DND-41 (cell line): Measurements from ENCODE around the gene MSI2.

ENCODE experiments used
- EZH2 ChIP-seq: IDR thresholded peaks from 3 replicates; pipeline ENCODE4 v1.6.1; 2012; ENCODE audit warnings: borderline replicate concordance, low read depth, mild to moderate bottlenecking, moderate library complexity, low read length, inconsistent platforms; ENCODE audit not compliant: severe bottlenecking
- TF ChIP-seq, protein P1 (sequence below): IDR thresholded peaks from 2 replicates; pipeline ENCODE4 v1.5.1; 2012; ENCODE audit warnings: borderline replicate concordance, low read length, moderate library complexity, mild to moderate bottlenecking; ENCODE audit not compliant: poor library complexity, severe bottlenecking; ENCODE audit errors: extremely low read depth

DNA sequence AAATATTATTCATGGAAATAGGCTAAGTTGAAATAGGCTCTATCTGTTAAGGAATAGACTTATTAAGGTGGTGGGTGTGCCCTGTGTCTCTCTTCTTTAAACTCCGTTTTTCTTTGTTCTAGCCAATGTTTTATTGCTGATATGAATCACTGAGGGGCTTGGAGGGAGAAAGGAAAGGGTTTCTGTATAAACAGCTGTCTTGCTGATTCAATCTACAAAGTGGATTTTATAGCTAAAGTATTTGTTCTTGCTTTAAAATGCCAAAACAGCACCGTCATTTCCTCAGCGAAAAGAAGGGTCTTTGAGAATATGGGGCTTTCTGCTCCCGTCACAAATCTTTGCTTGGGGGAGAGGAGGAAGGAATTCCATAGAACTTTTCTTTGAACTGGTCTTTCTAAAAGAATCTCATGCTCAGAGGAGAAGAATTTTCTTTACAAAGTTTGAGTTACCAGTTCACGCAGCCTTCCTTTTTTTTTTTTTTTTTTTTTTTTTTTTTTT, 39.3 kb downstream of the MSI2 start:
- no peak for TF ChIP-seq EZH2
- TF ChIP-seq, protein P1, sequence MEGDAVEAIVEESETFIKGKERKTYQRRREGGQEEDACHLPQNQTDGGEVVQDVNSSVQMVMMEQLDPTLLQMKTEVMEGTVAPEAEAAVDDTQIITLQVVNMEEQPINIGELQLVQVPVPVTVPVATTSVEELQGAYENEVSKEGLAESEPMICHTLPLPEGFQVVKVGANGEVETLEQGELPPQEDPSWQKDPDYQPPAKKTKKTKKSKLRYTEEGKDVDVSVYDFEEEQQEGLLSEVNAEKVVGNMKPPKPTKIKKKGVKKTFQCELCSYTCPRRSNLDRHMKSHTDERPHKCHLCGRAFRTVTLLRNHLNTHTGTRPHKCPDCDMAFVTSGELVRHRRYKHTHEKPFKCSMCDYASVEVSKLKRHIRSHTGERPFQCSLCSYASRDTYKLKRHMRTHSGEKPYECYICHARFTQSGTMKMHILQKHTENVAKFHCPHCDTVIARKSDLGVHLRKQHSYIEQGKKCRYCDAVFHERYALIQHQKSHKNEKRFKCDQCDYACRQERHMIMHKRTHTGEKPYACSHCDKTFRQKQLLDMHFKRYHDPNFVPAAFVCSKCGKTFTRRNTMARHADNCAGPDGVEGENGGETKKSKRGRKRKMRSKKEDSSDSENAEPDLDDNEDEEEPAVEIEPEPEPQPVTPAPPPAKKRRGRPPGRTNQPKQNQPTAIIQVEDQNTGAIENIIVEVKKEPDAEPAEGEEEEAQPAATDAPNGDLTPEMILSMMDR: no peak
